Neural cell (in vitro differentiated cells): Measurements from ENCODE around the gene SECISBP2. TPM values are rescaled to one million over a fixed set of nuclear protein-coding genes. Genes with fewer than 3 reads are reported as not detected.

Experiments used
- H2AFZ ChIP-seq: fragments of 200-600, 300-800 bp; sonication (generic), shearing (Covaris generic); 2 replicates; pipeline ENCODE4 v1.6.0; 2014; ENCODE audit warnings: low read depth, mild to moderate bottlenecking, antibody characterized with exemption, low read length, moderate library complexity
- H3F3A ChIP-seq: fragments of 200-600 bp; shearing (Covaris generic); 2 replicates; pipeline ENCODE4 v1.6.1; 2016; ENCODE audit warnings: mild to moderate bottlenecking, moderate library complexity, mixed read lengths, antibody characterized with exemption, low read length; ENCODE audit not compliant: insufficient read depth, poor library complexity, severe bottlenecking
- H3K27ac ChIP-seq: fragments of 200-600, 300-800 bp; sonication (generic), shearing (Covaris generic); 2 replicates; pipeline ENCODE4 v1.5.1; 2014; ENCODE audit warnings: mild to moderate bottlenecking, low read length, moderate library complexity
- H3K27me3 ChIP-seq: fragments of 300-800, 200-600 bp; sonication (generic), shearing (Covaris generic); 2 replicates; pipeline ENCODE4 v1.6.0; 2014; ENCODE audit warnings: mild to moderate bottlenecking, low read depth, low read length, moderate library complexity; ENCODE audit not compliant: insufficient read depth
- H3K36me3 ChIP-seq: fragments of 300-800, 200-600 bp; sonication (generic), shearing (Covaris generic); 2 replicates; pipeline ENCODE4 v1.5.1; 2014; ENCODE audit warnings: mild to moderate bottlenecking, antibody characterized with exemption, low read length, moderate library complexity; ENCODE audit not compliant: insufficient read depth
- H3K4me2 ChIP-seq: fragments of 300-800, 200-600 bp; sonication (generic), shearing (Covaris generic); 2 replicates; pipeline ENCODE4 v1.6.0; 2014; ENCODE audit warnings: mild to moderate bottlenecking, low read length
- H3K4me3 ChIP-seq: fragments of 300-800, 200-600 bp; sonication (generic), shearing (Covaris generic); 2 replicates; pipeline ENCODE4 v1.5.1; 2014; ENCODE audit warnings: mild to moderate bottlenecking, low read length, moderate library complexity
- H3K79me2 ChIP-seq: fragments of 200-600 bp; shearing (Covaris generic); replicated peaks from 2 replicates; pipeline ENCODE4 v1.6.0; 2014; ENCODE audit warnings: mild to moderate bottlenecking, low read length, moderate library complexity; ENCODE audit not compliant: insufficient read depth
- H3K9ac ChIP-seq: fragments of 300-800, 200-600 bp; sonication (generic), shearing (Covaris generic); 2 replicates; pipeline ENCODE4 v1.6.1; 2016; ENCODE audit warnings: mild to moderate bottlenecking, low read length, mixed read lengths
- H3K9me2 ChIP-seq: fragments of 200-600 bp; shearing (Covaris generic); 2 replicates; pipeline ENCODE4 v1.6.1; 2016; ENCODE audit warnings: mild to moderate bottlenecking, low read length, mixed read lengths; ENCODE audit not compliant: insufficient read depth
- H3K9me3 ChIP-seq: fragments of 200-600, 300-800 bp; sonication (generic), shearing (Covaris generic); 2 replicates; pipeline ENCODE4 v1.6.1; 2016; ENCODE audit warnings: mild to moderate bottlenecking, mixed run types, low read length, moderate library complexity, mixed read lengths
- H4K20me1 ChIP-seq: fragments of 200-600 bp; shearing (Covaris generic); 2 replicates; pipeline ENCODE4 v1.6.1; 2016; ENCODE audit warnings: mild to moderate bottlenecking, mixed run types; ENCODE audit not compliant: insufficient read depth
- EP300 ChIP-seq: fragments of 450-650 bp; conservative IDR thresholded peaks from 2 replicates; pipeline ENCODE4 v1.6.1; 2014; ENCODE audit warnings: antibody characterized with exemption, mild to moderate bottlenecking, moderate library complexity; ENCODE audit not compliant: poor library complexity, severe bottlenecking
- EZH2 ChIP-seq: fragments of 200-600, 300-800 bp; shearing (Covaris generic), sonication (generic); IDR thresholded peaks from 2 replicates; pipeline ENCODE4 v1.6.1; 2014; ENCODE audit warnings: antibody characterized with exemption, low read length, borderline replicate concordance, mild to moderate bottlenecking; ENCODE audit not compliant: insufficient read depth, poor library complexity, severe bottlenecking
- MXI1 ChIP-seq: fragments of 450-650 bp; conservative IDR thresholded peaks from 2 replicates; pipeline ENCODE4 v1.6.1; 2014; ENCODE audit warnings: antibody characterized with exemption, mild to moderate bottlenecking; ENCODE audit not compliant: poor library complexity, severe bottlenecking
- POLR2AphosphoS5 ChIP-seq: IDR thresholded peaks from 2 replicates; pipeline ENCODE4 v1.6.1; 2012
- RAD21 ChIP-seq: fragments of 450-650 bp; conservative IDR thresholded peaks from 2 replicates; pipeline ENCODE4 v1.6.1; 2014; ENCODE audit warnings: antibody characterized with exemption, mild to moderate bottlenecking, moderate library complexity
- SMC3 ChIP-seq: fragments of 450-650 bp; conservative IDR thresholded peaks from 2 replicates; pipeline ENCODE4 v1.6.1; 2014; ENCODE audit warnings: antibody characterized with exemption, mild to moderate bottlenecking, moderate library complexity; ENCODE audit not compliant: poor library complexity
- TAF1 ChIP-seq: IDR thresholded peaks from 2 replicates; pipeline ENCODE4 v1.6.1; 2012; ENCODE audit warnings: low read depth
- polyA plus RNA-seq: library from polyadenylated mRNA; depleted of rRNA; stranded (reverse); fragments of >200 nt; gene quantifications from 2 replicates; pipeline ENCODE4 v1.2.3, GENCODE V29; 2014
- TF ChIP-seq, protein P1 (sequence below): IDR thresholded peaks from 2 replicates; pipeline ENCODE4 v1.6.1; 2012; ENCODE audit warnings: borderline replicate concordance
- TF ChIP-seq, protein P2 (sequence below): fragments of 450-650 bp; IDR thresholded peaks from 2 replicates; pipeline ENCODE4 v1.5.1; 2014; ENCODE audit warnings: antibody characterized with exemption, mild to moderate bottlenecking, moderate library complexity; ENCODE audit not compliant: poor library complexity, severe bottlenecking

The SECISBP2 gene
- polyA plus RNA-seq, 1 donor from 2014 or later: 121 TPM

DNA sequence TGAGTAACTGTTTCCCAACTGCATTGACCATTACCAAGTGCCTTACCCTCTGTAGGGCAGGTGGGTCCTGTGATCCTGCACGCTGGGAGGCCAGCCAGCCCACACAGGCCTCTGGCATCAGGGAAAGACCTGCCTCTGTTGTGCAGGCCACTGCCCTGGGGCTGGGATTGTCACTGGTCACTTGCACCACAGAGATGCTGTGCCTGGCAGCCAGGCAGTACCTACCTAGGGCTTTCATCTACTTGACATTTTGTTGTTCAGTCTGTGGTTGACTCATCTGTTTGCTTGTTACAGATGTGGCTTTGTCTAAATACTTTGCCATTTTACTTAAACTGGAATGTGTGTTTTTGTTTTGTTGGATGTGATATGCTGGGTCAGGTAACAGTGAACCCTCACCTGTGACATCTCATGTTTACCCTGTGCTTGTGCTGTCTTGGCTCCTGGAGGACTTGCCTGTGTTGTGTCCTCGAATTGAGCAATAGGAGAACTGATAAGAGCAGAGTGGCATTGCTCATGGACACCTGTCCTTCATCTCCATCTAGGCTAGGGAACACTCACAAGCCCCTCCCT is 32.8 kb downstream of the SECISBP2 start:
- no peaks in the 10 kb centered on the region for H3K27me3 ChIP-seq
- H3K36me3 ChIP-seq: peaks cover 12% of the 10 kb centered on the region

DNA sequence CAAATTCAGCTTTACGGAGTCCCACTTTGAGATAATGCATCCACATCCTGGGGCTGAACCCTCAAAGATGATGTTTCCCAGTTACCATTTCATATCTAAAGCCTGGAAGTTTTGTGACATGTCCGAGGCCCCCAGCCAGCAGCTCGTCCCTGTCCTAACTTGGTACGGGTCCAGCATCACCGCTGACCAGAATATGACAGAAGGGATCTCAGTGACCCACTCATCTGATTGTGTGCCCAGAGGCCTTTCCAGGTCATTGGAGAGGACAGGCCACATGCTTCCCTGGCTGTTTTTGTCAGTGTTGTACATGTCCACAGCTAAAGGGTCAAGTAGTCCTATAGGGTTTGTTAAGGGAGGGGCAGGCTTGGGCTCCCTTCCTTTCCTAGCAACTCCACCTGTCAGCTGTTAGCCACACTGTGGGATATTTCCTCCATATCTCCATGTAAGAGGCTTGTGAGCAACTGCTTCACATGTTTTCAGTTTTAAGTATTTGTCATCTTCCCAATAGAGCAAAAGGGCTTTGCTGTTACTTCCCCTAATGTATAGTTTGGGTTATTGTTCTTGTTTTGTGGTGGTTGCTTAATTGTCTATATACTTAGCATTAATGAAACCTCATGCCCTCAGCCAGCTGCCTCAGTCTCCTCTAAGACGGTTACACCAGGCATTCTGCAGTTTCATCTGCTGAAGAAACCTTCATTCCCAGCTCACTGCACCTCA is 33.4 kb downstream of the SECISBP2 start:
- H3F3A ChIP-seq: no peaks in the 10 kb centered on the region
- H3K9ac ChIP-seq: no peak overlapping the region
- no peak overlapping the region for H3K4me2 ChIP-seq
- peaks cover 12% of the 10 kb centered on the region for H3K36me3 ChIP-seq
- no peaks in the 10 kb centered on the region for H3K9me3 ChIP-seq
- no peaks in the 10 kb centered on the region for H3K79me2 ChIP-seq
- H3K27me3 ChIP-seq: no peaks in the 10 kb centered on the region
- H3K9me2 ChIP-seq: no peaks in the 10 kb centered on the region
- no peaks in the 10 kb centered on the region for H4K20me1 ChIP-seq
- no peak overlapping the region for H3K4me3 ChIP-seq
- no peak overlapping the region for H2AFZ ChIP-seq
- TF ChIP-seq TAF1: no peak
- TF ChIP-seq POLR2AphosphoS5: no peak
- TF ChIP-seq, protein P1, sequence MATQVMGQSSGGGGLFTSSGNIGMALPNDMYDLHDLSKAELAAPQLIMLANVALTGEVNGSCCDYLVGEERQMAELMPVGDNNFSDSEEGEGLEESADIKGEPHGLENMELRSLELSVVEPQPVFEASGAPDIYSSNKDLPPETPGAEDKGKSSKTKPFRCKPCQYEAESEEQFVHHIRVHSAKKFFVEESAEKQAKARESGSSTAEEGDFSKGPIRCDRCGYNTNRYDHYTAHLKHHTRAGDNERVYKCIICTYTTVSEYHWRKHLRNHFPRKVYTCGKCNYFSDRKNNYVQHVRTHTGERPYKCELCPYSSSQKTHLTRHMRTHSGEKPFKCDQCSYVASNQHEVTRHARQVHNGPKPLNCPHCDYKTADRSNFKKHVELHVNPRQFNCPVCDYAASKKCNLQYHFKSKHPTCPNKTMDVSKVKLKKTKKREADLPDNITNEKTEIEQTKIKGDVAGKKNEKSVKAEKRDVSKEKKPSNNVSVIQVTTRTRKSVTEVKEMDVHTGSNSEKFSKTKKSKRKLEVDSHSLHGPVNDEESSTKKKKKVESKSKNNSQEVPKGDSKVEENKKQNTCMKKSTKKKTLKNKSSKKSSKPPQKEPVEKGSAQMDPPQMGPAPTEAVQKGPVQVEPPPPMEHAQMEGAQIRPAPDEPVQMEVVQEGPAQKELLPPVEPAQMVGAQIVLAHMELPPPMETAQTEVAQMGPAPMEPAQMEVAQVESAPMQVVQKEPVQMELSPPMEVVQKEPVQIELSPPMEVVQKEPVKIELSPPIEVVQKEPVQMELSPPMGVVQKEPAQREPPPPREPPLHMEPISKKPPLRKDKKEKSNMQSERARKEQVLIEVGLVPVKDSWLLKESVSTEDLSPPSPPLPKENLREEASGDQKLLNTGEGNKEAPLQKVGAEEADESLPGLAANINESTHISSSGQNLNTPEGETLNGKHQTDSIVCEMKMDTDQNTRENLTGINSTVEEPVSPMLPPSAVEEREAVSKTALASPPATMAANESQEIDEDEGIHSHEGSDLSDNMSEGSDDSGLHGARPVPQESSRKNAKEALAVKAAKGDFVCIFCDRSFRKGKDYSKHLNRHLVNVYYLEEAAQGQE: no peak
- TF ChIP-seq, protein P2, sequence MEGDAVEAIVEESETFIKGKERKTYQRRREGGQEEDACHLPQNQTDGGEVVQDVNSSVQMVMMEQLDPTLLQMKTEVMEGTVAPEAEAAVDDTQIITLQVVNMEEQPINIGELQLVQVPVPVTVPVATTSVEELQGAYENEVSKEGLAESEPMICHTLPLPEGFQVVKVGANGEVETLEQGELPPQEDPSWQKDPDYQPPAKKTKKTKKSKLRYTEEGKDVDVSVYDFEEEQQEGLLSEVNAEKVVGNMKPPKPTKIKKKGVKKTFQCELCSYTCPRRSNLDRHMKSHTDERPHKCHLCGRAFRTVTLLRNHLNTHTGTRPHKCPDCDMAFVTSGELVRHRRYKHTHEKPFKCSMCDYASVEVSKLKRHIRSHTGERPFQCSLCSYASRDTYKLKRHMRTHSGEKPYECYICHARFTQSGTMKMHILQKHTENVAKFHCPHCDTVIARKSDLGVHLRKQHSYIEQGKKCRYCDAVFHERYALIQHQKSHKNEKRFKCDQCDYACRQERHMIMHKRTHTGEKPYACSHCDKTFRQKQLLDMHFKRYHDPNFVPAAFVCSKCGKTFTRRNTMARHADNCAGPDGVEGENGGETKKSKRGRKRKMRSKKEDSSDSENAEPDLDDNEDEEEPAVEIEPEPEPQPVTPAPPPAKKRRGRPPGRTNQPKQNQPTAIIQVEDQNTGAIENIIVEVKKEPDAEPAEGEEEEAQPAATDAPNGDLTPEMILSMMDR: no peak
- TF ChIP-seq MXI1: no peak
- TF ChIP-seq RAD21: no peak
- TF ChIP-seq EZH2: no peak
- no peak for TF ChIP-seq EP300
- TF ChIP-seq SMC3: no peak
- H3K27ac ChIP-seq: no peak overlapping the region

More for the DNA sequence above, 32.8 kb downstream of the SECISBP2 start:
- no peaks in the 10 kb centered on the region for H3K9me3 ChIP-seq
- H3K9me2 ChIP-seq: no peaks in the 10 kb centered on the region
- no peak overlapping the region for H3K4me3 ChIP-seq
- no peaks in the 10 kb centered on the region for H4K20me1 ChIP-seq
- no peak overlapping the region for H3K27ac ChIP-seq
- no peak overlapping the region for H3K9ac ChIP-seq
- TF ChIP-seq MXI1 (no peak), EZH2 (no peak), TAF1 (no peak), RAD21 (no peak), EP300 (no peak), SMC3 (no peak), POLR2AphosphoS5 (no peak)
- TF ChIP-seq, protein P2: no peak
- TF ChIP-seq, protein P1: no peak
- H3K79me2 ChIP-seq: no peaks in the 10 kb centered on the region
- H3F3A ChIP-seq: no peaks in the 10 kb centered on the region
- H2AFZ ChIP-seq: no peak overlapping the region
- no peak overlapping the region for H3K4me2 ChIP-seq
